ENCODE measurements around the gene NFE2L2. TPM values are rescaled to one million over a fixed set of nuclear protein-coding genes. Genes with fewer than 3 reads are reported as not detected.

Gene NFE2L2
- total RNA-seq, 1 experiment from 2014 or later: 24.2 TPM

DNA sequence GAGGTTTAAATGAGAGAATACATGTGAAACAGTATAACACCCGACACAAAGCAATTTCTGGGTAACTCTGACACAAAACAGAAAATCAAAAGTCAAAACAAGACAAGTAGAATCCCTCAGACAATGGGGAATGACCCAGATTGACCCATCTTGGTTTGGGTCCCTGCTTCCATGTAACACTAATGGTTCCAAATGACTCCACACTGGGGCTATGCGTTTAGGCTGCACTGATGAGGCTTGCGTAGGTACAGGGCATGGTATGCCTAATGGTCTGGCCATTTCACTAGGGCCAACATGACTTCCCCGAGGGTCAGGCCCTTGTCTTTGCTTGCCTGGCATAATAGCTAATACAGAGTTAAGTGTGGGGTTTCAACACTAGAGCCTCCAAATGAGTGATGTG lies 27.2 kb upstream of the NFE2L2 start:
- ATAC-seq: no peak
- H3K4me2 ChIP-seq (ENCODE audit: low read length): no peak overlapping the region
- no TSS peak for BruUV-seq (replicated peaks)
- DNase-seq: no peak
- H3K4me1 ChIP-seq (ENCODE audit: insufficient read depth, low read length): no peaks in the 10 kb centered on the region
- H3K79me2 ChIP-seq (ENCODE audit: low read length): no peaks in the 10 kb centered on the region
- H3K9me3 ChIP-seq (ENCODE audit: low read length): no peaks in the 10 kb centered on the region
- no peaks in the 10 kb centered on the region for H3K36me3 ChIP-seq (ENCODE audit: low read depth, low read length)
- POLR2A ChIA-PET (ENCODE audit: unreplicated experiment): no interaction called here
- no peak overlapping the region for H3K9ac ChIP-seq (ENCODE audit: low read length)
- H4K20me1 ChIP-seq (ENCODE audit: low read length): no peaks in the 10 kb centered on the region
- H3K27me3 ChIP-seq (ENCODE audit: low read length): no peaks in the 10 kb centered on the region
- intact Hi-C loops (cut with micrococcal nuclease): no loop called here
- TF ChIP-seq EZH2 (IDR thresholded peaks at IDR 0.05; ENCODE audit: low read length, unreplicated experiment) (no peak), CTCF (conservative IDR thresholded peaks at IDR 0.05; ENCODE audit: low read depth, low read length) (no peak)
- CTCF ChIA-PET: no interaction called here
- no peak overlapping the region for H3K4me3 ChIP-seq (ENCODE audit: low read length)
- H3K9me2 ChIP-seq (replicated peaks; ENCODE audit: low read length): no peaks in the 10 kb centered on the region
- no peak overlapping the region for H3K27ac ChIP-seq (ENCODE audit: low read length)
- H2AFZ ChIP-seq (ENCODE audit: low read length): no peak overlapping the region
- no peaks in the 10 kb centered on the region for H3F3A ChIP-seq (ENCODE audit: low read length, unreplicated experiment)

DNA sequence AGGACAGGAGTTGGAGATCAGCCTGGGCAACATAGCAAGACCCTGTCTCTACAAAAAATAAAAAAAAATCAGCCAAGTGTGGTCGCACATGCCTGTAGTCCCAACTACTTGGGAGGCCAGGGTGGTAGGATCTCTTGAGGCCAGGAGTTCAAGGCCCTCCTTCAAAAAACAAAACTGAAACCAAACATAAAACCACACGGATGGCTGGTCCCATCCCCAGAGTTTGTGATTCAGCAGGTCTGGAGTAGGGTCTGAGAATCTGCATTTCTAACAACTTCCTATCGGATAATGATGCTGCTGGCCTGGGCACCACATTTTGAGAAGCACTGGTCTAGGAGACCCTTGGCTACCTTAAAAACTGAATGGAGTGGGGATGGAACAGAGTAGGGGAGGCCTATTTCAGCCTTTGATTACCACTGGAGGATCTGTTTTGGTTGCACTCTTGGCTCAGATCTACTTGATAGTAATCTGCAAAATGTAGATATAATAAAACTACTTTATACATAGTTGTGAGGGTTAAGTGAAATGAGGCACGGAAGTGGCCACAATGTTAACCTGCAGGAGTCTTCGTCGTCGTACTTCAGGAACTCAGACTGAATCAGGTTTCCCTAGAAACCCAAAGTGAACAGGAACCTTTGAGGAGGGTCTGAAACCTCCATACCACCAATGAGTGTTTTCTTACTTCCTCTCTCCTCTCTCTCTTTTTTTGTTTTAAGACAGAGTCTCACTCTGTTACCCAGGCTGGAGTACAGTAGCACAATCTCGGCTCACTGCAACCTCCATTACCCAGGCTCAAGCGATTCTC lies 25.5 kb upstream of the NFE2L2 start:
- ChIA-PET POLR2A (ENCODE audit: unreplicated experiment) (interaction anchor here (0.5 kb wide), 1 partner anchor 26 kb away, joined by 3 read pairs; the partner anchor contains the start of gene NFE2L2), CTCF (no interaction called here)
- no peak overlapping the region for H3K9ac ChIP-seq (ENCODE audit: low read length)
- intact Hi-C loops (cut with micrococcal nuclease): no loop called here
- ATAC-seq (no peak), DNase-seq (no peak)
- H2AFZ ChIP-seq (ENCODE audit: low read length): no peak overlapping the region
- no peaks in the 10 kb centered on the region for H3K27me3 ChIP-seq (ENCODE audit: low read length)
- no peaks in the 10 kb centered on the region for H3K9me3 ChIP-seq (ENCODE audit: low read length)
- no peak for TF ChIP-seq CTCF (conservative IDR thresholded peaks at IDR 0.05; ENCODE audit: low read depth, low read length)
- TF ChIP-seq EZH2phosphoT487 (IDR thresholded peaks at IDR 0.05; ENCODE audit: borderline replicate concordance, low read length): no peak
- TF ChIP-seq EZH2 (IDR thresholded peaks at IDR 0.05; ENCODE audit: low read length, unreplicated experiment): no peak
- H3K4me2 ChIP-seq (ENCODE audit: low read length): no peak overlapping the region
- no TSS peak for BruUV-seq (replicated peaks)
- no peaks in the 10 kb centered on the region for H4K20me1 ChIP-seq (ENCODE audit: low read length)
- no peaks in the 10 kb centered on the region for H3K9me2 ChIP-seq (replicated peaks; ENCODE audit: low read length)
- no peaks in the 10 kb centered on the region for H3K36me3 ChIP-seq (ENCODE audit: low read depth, low read length)
- no peaks in the 10 kb centered on the region for H3F3A ChIP-seq (ENCODE audit: low read length, unreplicated experiment)
- H3K4me1 ChIP-seq (ENCODE audit: insufficient read depth, low read length): no peaks in the 10 kb centered on the region
- no peak overlapping the region for H3K4me3 ChIP-seq (ENCODE audit: low read length)
- no peaks in the 10 kb centered on the region for H3K79me2 ChIP-seq (ENCODE audit: low read length)
- H3K27ac ChIP-seq (ENCODE audit: low read length): no peak overlapping the region

GRCh38 chr2:177287814-177288213 lies 23.3 kb upstream of the NFE2L2 start:
- ATAC-seq (no peak), DNase-seq (no peak)
- Histone ChIP-seq H3K9me2 (replicated peaks; ENCODE audit: low read length) (no peaks in the 10 kb centered on the region), H3K4me1 (ENCODE audit: insufficient read depth, low read length) (no peaks in the 10 kb centered on the region), H3K4me2 (ENCODE audit: low read length) (no peak overlapping the region), H3K9me3 (ENCODE audit: low read length) (no peaks in the 10 kb centered on the region), H3F3A (ENCODE audit: low read length, unreplicated experiment) (no peaks in the 10 kb centered on the region), H3K4me3 (ENCODE audit: low read length) (no peak overlapping the region), H2AFZ (ENCODE audit: low read length) (no peak overlapping the region), H3K79me2 (ENCODE audit: low read length) (no peaks in the 10 kb centered on the region), H3K9ac (ENCODE audit: low read length) (no peak overlapping the region), H3K36me3 (ENCODE audit: low read depth, low read length) (no peaks in the 10 kb centered on the region), H4K20me1 (ENCODE audit: low read length) (no peaks in the 10 kb centered on the region), H3K27me3 (ENCODE audit: low read length) (no peaks in the 10 kb centered on the region), H3K27ac (ENCODE audit: low read length) (no peak overlapping the region)
- CTCF ChIA-PET: no interaction called here
- POLR2A ChIA-PET (ENCODE audit: unreplicated experiment): no interaction called here
- TF ChIP-seq EZH2 (IDR thresholded peaks at IDR 0.05; ENCODE audit: low read length, unreplicated experiment) (no peak), EZH2phosphoT487 (IDR thresholded peaks at IDR 0.05; ENCODE audit: borderline replicate concordance, low read length) (no peak), CTCF (conservative IDR thresholded peaks at IDR 0.05; ENCODE audit: low read depth, low read length) (no peak)
- intact Hi-C loops (cut with micrococcal nuclease): no loop called here
- no TSS peak for BruUV-seq (replicated peaks)

Data from PC-3 (cell line).